Measurements from ENCODE around the gene SLC25A5.
"Not testable (repeated sequence)": the region's sequence is repeated elsewhere in the genome, so short reads cannot be mapped to it uniquely, and the experiment has no call there.

SLC25A5 gene

GRCh38 chrX:119467842-119468550, at the start of gene SLC25A5:
TSS of gene SLC25A5 (plus strand) at chrX:119468444. CDS start at chrX:119468516, 72 bp downstream.
- peak; percentile 66 to 79 for DNase-seq (ENCODE audit: low read depth in 2 of 2)

- DNase-seq (ENCODE audit: low read depth in 2 of 2) = no peak
These were observed 49.1 kb upstream of the SLC25A5 start for GRCh38 chrX:119419146-119419545.

GRCh38 chrX:119419898-119420297, 48.3 kb upstream of the SLC25A5 start:
- DNase-seq (ENCODE audit: low read depth in 2 of 2) = no peak

GRCh38 chrX:119421016-119421705, 47.1 kb upstream of the SLC25A5 start:
- no peak for DNase-seq (ENCODE audit: low read depth in 2 of 2)

GRCh38 chrX:119423631-119424030, 44.6 kb upstream of the SLC25A5 start:
- DNase-seq (ENCODE audit: low read depth in 2 of 2) = no peak

DNA sequence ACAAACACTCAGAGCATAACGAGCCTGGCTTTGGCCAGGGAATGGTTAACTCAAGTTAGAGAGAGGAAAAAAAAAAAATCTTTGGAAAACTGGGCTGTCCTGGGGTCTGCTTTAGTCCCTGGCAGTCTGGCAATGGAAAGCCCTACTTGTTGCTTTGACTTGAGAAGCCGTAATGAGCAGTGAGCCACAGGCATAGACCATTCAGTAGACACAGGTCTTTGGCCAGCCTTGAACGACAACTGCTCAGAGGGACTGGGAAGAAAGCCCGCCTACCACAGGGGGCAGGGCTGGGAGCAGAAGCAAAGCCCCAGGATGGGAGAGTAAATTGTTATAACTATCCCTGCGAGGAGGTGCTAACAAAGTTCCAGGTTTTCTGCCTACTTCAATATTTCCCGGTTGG, 43.2 kb upstream of the SLC25A5 start:
- DNase-seq (ENCODE audit: low read depth in 2 of 2) = no peak

GRCh38 chrX:119427024-119427794, 41.0 kb upstream of the SLC25A5 start:
- DNase-seq (ENCODE audit: low read depth in 2 of 2) = no peak

DNA sequence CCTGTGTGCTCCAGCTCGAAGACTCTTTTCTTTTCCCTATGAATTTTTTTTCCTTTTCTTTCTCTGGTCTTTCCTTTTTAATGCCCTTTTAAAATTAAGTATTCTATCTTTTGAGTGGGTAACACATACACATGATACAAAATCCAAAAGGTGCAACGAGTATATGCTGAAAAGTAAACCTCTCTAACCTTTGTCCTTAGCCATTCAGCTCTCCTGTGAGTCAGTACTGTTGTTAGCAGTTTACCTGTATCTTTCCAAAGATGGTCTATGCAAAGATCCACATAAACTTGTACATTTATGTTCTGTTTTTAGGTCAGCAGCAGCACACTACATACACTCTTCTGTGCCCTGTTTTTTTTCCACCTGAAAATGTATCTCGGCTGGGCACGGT, 40.5 kb upstream of the SLC25A5 start:
- no peak for DNase-seq (ENCODE audit: low read depth in 2 of 2)

GRCh38 chrX:119429471-119429870, 38.8 kb upstream of the SLC25A5 start:
- DNase-seq (ENCODE audit: low read depth in 2 of 2) = no peak

GRCh38 chrX:119441295-119441694, 26.9 kb upstream of the SLC25A5 start:
- DNase-seq (ENCODE audit: low read depth in 2 of 2) = not testable (repeated sequence)

DNA sequence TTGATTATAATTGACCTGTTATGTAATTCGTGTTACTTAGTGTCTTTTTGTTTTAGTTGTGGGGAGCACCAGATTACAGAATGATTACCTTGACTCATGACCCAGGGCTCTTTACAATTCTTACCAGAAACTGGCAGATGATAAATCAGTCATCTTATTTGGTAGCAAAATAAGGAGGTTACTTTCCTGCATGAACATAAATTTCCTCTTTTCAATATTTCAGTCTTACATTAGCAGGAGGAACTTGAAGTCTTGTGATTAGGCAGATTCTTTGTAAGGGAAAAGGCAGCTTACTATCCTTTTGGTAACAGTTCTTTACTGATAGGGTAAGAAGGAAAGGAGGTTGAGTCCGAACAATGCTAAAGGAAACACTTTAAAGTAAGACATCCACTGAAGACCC, 26.0 kb upstream of the SLC25A5 start:
- DNase-seq (ENCODE audit: low read depth in 2 of 2) = no peak

- DNase-seq (ENCODE audit: low read depth in 2 of 2) = no peak
These were observed 15.0 kb upstream of the SLC25A5 start for GRCh38 chrX:119453202-119453601.

- DNase-seq (ENCODE audit: low read depth in 2 of 2) = no peak
These were observed 13.0 kb upstream of the SLC25A5 start for GRCh38 chrX:119455264-119455663.

DNA sequence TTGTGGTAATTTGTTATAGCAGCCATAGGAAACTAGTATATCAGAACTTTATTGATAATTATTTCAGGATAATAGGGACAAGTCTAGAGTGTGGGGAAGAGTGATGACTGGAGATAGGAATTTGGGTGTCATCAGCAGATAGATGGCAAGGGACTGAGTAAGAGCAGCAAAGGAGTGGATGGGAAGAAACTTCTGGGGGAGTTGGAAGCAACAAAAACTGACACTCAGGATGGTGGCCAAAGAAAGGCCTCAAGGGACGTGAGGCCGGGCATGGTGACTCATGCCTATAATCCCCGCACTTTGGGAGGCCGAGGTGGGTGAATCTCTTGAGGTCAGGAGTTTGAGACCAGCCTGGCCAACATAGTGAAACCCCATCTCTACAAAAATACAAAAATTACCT, 9.1 kb upstream of the SLC25A5 start:
- no peak for DNase-seq (ENCODE audit: low read depth in 2 of 2)

DNA sequence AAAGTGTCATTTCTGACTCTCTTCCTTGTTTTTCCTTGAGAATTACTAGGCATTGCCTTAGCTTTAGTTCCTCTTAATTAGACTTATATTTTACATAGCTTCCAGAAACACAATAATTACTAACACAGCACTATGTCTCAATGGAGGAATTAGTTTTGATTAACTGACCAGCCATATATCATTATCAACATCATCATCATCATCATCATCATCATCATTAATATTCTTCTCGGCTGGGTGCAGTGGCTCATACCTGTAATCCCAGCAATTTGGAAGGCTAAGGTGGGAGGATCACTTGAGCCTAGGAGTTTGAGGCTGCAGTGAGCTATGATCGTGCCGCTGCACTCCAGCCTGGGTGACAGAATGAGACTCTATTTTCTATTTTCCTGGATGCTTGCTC, 2.7 kb upstream of the SLC25A5 start:
- no peak for DNase-seq (ENCODE audit: low read depth in 2 of 2)

DNA sequence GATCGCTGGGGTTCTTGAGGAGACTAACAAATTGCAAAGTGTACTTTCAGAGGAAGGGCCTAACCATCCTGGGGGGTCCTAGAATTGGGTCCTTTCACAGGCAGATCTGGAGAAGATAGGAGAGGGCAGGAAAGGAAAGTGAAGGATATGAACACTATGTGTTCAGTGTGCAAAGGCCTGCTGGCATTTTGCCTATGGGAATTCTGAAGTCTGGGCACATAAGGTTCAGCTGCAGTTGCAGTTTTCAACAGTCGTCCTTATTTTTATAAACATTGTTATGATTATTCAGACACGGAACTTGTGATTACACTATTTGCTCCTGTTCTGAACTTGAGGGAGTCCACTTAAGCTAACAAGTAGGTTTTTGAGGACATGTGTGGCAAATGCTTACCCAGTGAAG, 1.3 kb upstream of the SLC25A5 start:
- DNase-seq (ENCODE audit: low read depth in 2 of 2) = no peak

GRCh38 chrX:119467433-119467832, 811 bp upstream of the SLC25A5 start:
- DNase-seq (ENCODE audit: low read depth in 2 of 2) = no peak

DNA sequence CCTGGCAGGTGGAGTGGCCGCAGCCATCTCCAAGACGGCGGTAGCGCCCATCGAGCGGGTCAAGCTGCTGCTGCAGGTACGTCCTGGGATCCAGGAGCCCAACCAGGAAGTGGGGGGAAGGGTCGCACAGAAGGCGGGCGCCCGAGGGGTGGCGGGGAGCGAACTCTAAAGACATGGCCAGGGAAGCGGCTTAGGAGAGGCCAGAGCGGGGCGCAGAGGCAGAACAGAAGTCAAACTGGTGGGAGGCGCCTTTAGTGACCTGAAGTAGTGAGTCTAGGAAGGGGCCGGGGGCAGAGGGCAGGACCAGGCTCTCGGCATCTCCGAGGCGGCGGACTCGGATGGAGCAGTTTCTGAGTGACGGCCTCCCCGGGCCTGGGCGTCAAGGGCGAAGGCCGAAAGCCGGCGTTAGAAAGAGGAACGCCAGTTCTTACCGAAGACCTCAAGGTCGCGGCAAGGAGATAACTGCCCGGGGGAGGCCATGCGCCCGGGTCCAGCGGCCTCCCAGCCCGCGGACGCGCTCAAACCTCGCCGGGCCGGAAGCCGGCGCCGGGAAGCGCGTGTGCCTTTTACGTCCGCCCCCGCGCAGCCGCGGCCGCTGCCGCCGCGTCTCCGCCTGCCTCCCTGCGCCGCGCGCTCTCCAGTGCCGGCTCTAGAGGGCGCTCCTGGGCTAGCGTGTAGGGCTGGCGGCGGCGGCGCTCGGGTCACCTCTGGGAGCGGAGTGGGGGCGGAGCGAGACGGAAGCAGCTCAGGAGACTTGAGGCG, 488 bp downstream of the SLC25A5 start:
- peak; percentile 66 to 81 for DNase-seq (ENCODE audit: low read depth in 2 of 2)

DNA sequence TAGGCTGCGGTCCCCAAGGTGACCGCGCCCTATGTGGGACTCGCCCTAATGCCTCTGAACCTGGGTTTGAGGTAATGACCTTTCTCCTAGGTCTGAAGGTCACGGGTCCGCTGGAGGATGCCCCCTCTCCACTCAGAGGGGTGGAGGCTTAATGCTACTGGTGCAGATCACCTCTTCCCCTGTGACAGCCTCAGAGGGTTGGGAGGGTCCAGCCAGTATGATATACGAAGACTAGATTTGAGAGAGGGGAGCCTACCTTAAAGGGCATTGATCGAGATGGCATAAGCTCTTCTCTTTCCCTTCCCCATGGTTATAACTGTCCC, 1.0 kb downstream of the SLC25A5 start:
- no peak for DNase-seq (ENCODE audit: low read depth in 2 of 2)

GRCh38 chrX:119474615-119475388, 6.6 kb downstream of the SLC25A5 start:
- DNase-seq (ENCODE audit: low read depth in 2 of 2) = no peak

DNA sequence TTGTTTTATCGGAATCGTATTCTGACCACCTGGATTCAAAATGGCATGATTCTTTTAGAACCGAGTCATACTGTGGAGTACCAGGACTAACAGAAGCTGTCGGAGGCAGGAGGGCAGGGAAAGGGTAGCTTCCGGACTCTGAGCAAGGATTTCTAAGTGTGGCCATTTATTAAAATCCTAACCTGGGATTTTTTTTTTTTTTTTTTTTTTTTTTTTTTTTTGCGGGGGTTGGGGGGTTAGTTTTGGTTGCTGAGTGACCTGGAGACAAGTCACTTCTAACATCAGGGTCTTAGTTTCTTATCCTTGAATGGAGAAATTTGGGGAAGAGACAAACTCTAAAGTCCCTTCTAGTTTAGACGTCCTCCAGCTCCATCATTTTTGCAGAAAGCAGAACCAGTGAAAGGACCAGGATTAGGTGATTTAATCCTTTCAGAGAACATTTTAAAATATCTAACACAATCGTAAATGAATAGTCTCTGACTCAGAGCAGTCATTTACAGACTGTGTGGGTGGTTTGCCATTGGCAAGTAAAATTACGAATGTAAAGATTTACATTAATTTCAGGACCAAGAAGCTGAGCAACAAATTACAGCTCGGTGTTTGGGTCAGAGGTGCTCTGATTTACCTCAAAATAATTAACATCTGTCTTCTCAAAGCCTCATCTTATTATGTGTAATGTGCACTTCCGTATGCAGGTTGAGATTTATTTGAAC, 7.3 kb downstream of the SLC25A5 start:
- DNase-seq (ENCODE audit: low read depth in 2 of 2) = no peak
